HepG2 (cell line): ENCODE results near the gene EEF2. TPM values are rescaled to one million over a fixed set of nuclear protein-coding genes. Genes with fewer than 3 reads are reported as not detected.

ENCODE experiments used
- CHD2 ChIP-seq: IDR thresholded peaks from 2 replicates; pipeline ENCODE4 v1.6.1; 2011; ENCODE audit warnings: low read depth, low read length, improper control_type of control experiment
- HNRNPK ChIP-seq: fragments of 200-400 bp; formaldehyde crosslinking; IDR thresholded peaks from 2 replicates; pipeline ENCODE4 v1.6.1; 2018; ENCODE audit warnings: low read length, low read depth, moderate library complexity, mild to moderate bottlenecking; ENCODE audit not compliant: poor library complexity, severe bottlenecking
- MIER2 ChIP-seq: IDR thresholded peaks from 2 replicates; pipeline ENCODE4 v1.6.1; 2016; ENCODE audit warnings: missing biosample characterization, missing genetic modification reagents
- MZF1 ChIP-seq: sonication (generic); formaldehyde crosslinking; IDR thresholded peaks from 2 replicates; pipeline ENCODE4 v1.8.1; 2023; ENCODE audit warnings: mild to moderate bottlenecking, missing genetic modification reagents, borderline replicate concordance
- POLR2G ChIP-seq: fragments of 200-400 bp; formaldehyde crosslinking; IDR thresholded peaks from 2 replicates; pipeline ENCODE4 v1.6.1; 2018; ENCODE audit warnings: mild to moderate bottlenecking, low read depth, low read length, moderate library complexity
- PRPF4 ChIP-seq: fragments of 200-400 bp; formaldehyde crosslinking; IDR thresholded peaks from 2 replicates; pipeline ENCODE4 v1.6.1; 2016; ENCODE audit warnings: low read length, low read depth; ENCODE audit not compliant: poor library complexity, severe bottlenecking
- SRSF9 ChIP-seq: fragments of 200-400 bp; formaldehyde crosslinking; IDR thresholded peaks from 2 replicates; pipeline ENCODE4 v1.6.1; 2018; ENCODE audit warnings: borderline replicate concordance, mild to moderate bottlenecking, low read depth, low read length; ENCODE audit not compliant: insufficient read depth, poor library complexity, severe bottlenecking
- SUZ12 ChIP-seq: fragments of 150-350 bp; IDR thresholded peaks from 2 replicates; pipeline ENCODE4 v1.6.1; 2014; ENCODE audit warnings: low read depth, low read length
- ZFP36L1 ChIP-seq: sonication (generic); formaldehyde crosslinking; IDR thresholded peaks from 2 replicates; pipeline ENCODE4 v1.8.0; 2022; ENCODE audit warnings: mild to moderate bottlenecking, missing genetic modification reagents, moderate library complexity
- ZNF205 ChIP-seq: IDR thresholded peaks from 2 replicates; pipeline ENCODE4 v1.6.1; 2018; ENCODE audit warnings: missing biosample characterization, missing genetic modification reagents
- ZNF33A ChIP-seq: sonication (generic); formaldehyde crosslinking; IDR thresholded peaks from 2 replicates; pipeline ENCODE4 v1.5.1; 2020; ENCODE audit warnings: missing genetic modification reagents, mild to moderate bottlenecking, moderate library complexity, borderline replicate concordance
- ZNF546 ChIP-seq: sonication (generic); formaldehyde crosslinking; conservative IDR thresholded peaks from 2 replicates; pipeline ENCODE4 v1.8.1; 2023; ENCODE audit warnings: mild to moderate bottlenecking, missing genetic modification reagents
- ZNF549 ChIP-seq: sonication (generic); formaldehyde crosslinking; IDR thresholded peaks from 2 replicates; pipeline ENCODE4 v1.5.0; 2020; ENCODE audit warnings: missing genetic modification reagents
- ZNF563 ChIP-seq: sonication (generic); formaldehyde crosslinking; IDR thresholded peaks from 2 replicates; pipeline ENCODE4 v1.8.0; 2022; ENCODE audit warnings: mild to moderate bottlenecking, moderate library complexity, missing genetic modification reagents
- ZNF615 ChIP-seq: sonication (generic); formaldehyde crosslinking; IDR thresholded peaks from 2 replicates; pipeline ENCODE4 v1.5.0; 2020; ENCODE audit warnings: mild to moderate bottlenecking, missing genetic modification reagents, borderline replicate concordance
- ZZZ3 ChIP-seq: sonication (generic); formaldehyde crosslinking; IDR thresholded peaks from 2 replicates; pipeline ENCODE4 v1.4.0; 2020; ENCODE audit warnings: missing genetic modification reagents, mild to moderate bottlenecking, borderline replicate concordance
- polyA plus RNA-seq, 8 experiments: library from polyadenylated mRNA; depleted of rRNA in 3 of 8; stranded (reverse) in 7 of 8; unstranded in 1 of 8; fragments of >200 nt; fragmentation: Illumina TruSeq in 4 of 8; extraction: Trizol in 4 of 8; gene quantifications; 2 replicates each; pipeline versions ENCODE4 v1.2.1 to v1.2.3, GENCODE V29; 2011 to 2016; ENCODE audit warnings: low read depth in 4 of 8, missing spikeins in 1 of 8, mixed read lengths in 1 of 8; ENCODE audit not compliant: insufficient read depth in 1 of 8
- total RNA-seq, 5 experiments: library from RNA; depleted of rRNA; stranded (reverse); fragments of >200 nt; fragmentation: Illumina TruSeq; extraction: Trizol; gene quantifications; 2 replicates each; pipeline ENCODE4 v1.2.3, GENCODE V29; 2016; ENCODE audit warnings: low read depth in 1 of 5
- TF ChIP-seq, protein P1 (sequence below): sonication (generic); formaldehyde crosslinking; IDR thresholded peaks from 2 replicates; pipeline ENCODE4 v1.5.0; 2020; ENCODE audit warnings: mild to moderate bottlenecking, missing genetic modification reagents
- TF ChIP-seq, protein P2 (sequence below): sonication (generic); formaldehyde crosslinking; IDR thresholded peaks from 2 replicates; pipeline ENCODE4 v1.5.0; 2020; ENCODE audit warnings: mild to moderate bottlenecking, missing genetic modification reagents
- TF ChIP-seq, protein P3 (sequence below): sonication (generic); formaldehyde crosslinking; IDR thresholded peaks from 2 replicates; pipeline ENCODE4 v1.5.1; 2020; ENCODE audit warnings: missing genetic modification reagents, mild to moderate bottlenecking, borderline replicate concordance
- TF ChIP-seq, protein P4 (sequence below): fragments of 450-650 bp; IDR thresholded peaks from 2 replicates; pipeline ENCODE4 v1.6.1; 2017
- TF ChIP-seq, protein P5 (sequence below): sonication (generic); formaldehyde crosslinking; IDR thresholded peaks from 2 replicates; pipeline ENCODE4 v1.4.0; 2020; ENCODE audit warnings: missing genetic modification reagents; ENCODE audit errors: not compliant biosample characterization

Gene EEF2
- total and polyA plus RNA-seq, 2 of the 13 experiments (the other 11 are each of a cell fraction or from before 2014, with no cell fraction given): 1,441 to 1,777 TPM

DNA sequence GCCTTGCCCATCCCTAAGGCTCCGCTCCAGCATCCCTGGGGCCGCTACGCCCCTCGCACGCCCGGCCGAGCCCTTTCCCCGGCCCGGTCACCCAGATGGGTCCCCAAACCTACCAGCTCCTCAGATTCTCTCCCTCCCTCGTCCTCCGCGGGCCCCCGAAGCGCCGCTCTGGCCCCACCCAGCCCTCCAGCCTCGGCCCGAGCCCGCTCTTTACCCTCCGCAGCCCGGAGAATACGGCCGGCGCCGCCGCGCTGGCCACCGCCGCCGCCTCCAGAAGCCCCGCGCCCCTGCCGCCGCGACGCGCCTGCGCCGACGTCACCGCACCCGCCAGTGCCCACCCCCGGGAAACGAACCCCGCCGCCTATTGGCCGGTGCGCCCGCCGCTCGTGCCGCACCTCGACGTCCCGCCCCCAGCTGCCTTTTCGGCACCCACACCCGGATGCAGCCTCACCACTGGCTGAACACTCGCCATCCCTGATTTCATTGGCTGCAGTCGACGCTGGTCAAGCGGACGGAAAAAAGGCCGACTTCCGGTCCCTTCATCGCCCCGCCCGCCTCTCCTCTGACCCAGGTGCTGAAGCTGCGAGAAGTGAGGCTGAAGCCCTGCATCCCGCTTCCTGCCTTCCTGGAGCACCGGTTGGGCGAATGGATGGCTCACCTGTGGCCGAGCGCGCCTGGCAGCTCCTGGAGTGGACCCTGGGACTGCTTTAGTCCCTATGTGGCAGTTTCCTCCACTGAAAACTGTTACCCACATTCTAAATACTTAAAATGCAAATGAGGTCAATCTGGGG, 14.3 kb downstream of the EEF2 start, which contains the start of gene DAPK3 (continued):
- TF ChIP-seq, protein P1, sequence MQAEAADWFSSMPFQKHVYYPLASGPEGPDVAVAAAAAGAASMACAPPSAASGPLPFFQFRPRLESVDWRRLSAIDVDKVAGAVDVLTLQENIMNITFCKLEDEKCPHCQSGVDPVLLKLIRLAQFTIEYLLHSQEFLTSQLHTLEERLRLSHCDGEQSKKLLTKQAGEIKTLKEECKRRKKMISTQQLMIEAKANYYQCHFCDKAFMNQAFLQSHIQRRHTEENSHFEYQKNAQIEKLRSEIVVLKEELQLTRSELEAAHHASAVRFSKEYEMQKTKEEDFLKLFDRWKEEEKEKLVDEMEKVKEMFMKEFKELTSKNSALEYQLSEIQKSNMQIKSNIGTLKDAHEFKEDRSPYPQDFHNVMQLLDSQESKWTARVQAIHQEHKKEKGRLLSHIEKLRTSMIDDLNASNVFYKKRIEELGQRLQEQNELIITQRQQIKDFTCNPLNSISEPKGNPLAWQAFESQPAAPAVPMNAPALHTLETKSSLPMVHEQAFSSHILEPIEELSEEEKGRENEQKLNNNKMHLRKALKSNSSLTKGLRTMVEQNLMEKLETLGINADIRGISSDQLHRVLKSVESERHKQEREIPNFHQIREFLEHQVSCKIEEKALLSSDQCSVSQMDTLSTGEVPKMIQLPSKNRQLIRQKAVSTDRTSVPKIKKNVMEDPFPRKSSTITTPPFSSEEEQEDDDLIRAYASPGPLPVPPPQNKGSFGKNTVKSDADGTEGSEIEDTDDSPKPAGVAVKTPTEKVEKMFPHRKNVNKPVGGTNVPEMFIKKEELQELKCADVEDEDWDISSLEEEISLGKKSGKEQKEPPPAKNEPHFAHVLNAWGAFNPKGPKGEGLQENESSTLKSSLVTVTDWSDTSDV: no peak
- TF ChIP-seq PRPF4 (no peak), ZNF33A (CRISPR knock-in tag) (no peak), ZZZ3 (CRISPR knock-in tag) (peak; percentile 83; the same call in 1 of the 2 replicates), MZF1 (CRISPR knock-in tag) (no peak), HNRNPK (peak; percentile 54), ZNF546 (CRISPR knock-in tag) (no peak), ZFP36L1 (CRISPR knock-in tag) (no peak), SRSF9 (no peak), ZNF563 (no peak), ZNF205 (CRISPR knock-in tag) (no peak), CHD2 (peak; percentile 78), MIER2 (CRISPR knock-in tag) (peak; percentile 93), SUZ12 (no peak), POLR2G (peak; percentile 87), ZNF549 (CRISPR knock-in tag) (no peak), ZNF615 (CRISPR knock-in tag) (no peak)
- TF ChIP-seq, protein P2, sequence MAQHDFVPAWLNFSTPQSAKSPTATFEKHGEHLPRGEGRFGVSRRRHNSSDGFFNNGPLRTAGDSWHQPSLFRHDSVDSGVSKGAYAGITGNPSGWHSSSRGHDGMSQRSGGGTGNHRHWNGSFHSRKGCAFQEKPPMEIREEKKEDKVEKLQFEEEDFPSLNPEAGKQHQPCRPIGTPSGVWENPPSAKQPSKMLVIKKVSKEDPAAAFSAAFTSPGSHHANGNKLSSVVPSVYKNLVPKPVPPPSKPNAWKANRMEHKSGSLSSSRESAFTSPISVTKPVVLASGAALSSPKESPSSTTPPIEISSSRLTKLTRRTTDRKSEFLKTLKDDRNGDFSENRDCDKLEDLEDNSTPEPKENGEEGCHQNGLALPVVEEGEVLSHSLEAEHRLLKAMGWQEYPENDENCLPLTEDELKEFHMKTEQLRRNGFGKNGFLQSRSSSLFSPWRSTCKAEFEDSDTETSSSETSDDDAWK (CRISPR knock-in tag): no peak
- TF ChIP-seq, protein P3, sequence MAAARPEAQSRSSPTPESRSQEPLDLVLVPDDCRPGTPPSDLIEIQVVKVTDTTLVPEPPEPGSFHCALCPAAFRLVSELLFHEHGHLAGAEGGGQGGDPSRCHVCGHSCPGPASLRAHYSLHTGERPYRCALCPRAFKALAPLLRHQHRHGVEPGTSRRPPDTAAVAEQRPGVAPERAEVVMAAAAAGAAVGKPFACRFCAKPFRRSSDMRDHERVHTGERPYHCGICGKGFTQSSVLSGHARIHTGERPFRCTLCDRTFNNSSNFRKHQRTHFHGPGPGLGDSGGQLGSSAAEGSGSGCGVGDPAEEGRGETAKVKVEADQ (CRISPR knock-in tag): no peak
- TF ChIP-seq, protein P4, sequence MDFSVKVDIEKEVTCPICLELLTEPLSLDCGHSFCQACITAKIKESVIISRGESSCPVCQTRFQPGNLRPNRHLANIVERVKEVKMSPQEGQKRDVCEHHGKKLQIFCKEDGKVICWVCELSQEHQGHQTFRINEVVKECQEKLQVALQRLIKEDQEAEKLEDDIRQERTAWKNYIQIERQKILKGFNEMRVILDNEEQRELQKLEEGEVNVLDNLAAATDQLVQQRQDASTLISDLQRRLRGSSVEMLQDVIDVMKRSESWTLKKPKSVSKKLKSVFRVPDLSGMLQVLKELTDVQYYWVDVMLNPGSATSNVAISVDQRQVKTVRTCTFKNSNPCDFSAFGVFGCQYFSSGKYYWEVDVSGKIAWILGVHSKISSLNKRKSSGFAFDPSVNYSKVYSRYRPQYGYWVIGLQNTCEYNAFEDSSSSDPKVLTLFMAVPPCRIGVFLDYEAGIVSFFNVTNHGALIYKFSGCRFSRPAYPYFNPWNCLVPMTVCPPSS: no peak
- TF ChIP-seq, protein P5, sequence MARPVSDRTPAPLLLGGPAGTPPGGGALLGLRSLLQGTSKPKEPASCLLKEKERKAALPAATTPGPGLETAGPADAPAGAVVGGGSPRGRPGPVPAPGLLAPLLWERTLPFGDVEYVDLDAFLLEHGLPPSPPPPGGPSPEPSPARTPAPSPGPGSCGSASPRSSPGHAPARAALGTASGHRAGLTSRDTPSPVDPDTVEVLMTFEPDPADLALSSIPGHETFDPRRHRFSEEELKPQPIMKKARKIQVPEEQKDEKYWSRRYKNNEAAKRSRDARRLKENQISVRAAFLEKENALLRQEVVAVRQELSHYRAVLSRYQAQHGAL (CRISPR knock-in tag): no peak
